GM15510 (cell line): ENCODE results near the gene GRAMD4.

Source experiments
- POLR2A ChIP-seq: IDR thresholded peaks from 3 replicates; pipeline ENCODE4 v1.6.1; 2011; ENCODE audit warnings: borderline replicate concordance; ENCODE audit not compliant: insufficient read length; ENCODE audit errors: extremely low read depth

Gene GRAMD4

DNA sequence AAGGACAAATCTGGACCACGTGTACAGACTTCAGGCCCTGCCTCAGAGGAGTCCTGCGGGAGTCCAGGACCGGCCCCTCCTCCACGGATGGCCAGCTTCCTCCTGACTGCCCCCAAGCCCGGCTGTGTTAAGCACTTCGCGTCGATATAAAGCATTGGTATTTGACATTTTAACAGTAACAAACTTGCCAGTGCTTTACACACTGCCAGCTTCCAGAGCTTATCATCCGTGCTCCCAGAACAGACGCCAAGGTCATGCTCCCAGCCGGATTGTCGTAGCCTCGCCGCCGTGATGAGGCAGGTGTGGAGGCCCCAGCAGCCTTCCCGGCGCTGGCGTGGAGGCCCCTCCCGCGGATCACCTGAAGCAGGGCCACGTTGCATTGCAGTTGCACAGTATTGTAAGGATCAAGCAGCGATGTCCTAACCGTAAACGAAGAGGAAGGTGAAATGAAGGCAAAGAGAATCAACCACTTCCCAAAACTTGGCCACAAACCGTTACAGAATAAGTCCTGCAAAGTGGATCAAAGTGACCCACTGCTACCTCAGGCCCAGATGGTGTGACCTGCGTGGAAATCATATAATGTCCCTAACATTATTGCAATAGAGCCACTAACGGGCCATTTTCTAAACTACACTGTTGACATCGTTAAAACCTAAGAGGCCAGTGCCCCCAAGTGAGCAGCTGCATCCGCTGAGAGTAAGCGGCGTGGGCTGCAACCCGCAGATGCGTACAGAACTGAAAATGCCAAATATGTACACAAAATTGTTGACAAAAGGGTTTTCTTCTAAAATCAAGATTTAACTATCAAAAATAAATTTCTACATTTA, 66.2 kb downstream of the GRAMD4 start:
- no peak for TF ChIP-seq POLR2A

- no peak for TF ChIP-seq POLR2A
These were observed 66.9 kb downstream of the GRAMD4 start for GRCh38 chr22:46687048-46687444.

GRCh38 chr22:46687460-46687859, 67.3 kb downstream of the GRAMD4 start:
- no peak for TF ChIP-seq POLR2A

DNA sequence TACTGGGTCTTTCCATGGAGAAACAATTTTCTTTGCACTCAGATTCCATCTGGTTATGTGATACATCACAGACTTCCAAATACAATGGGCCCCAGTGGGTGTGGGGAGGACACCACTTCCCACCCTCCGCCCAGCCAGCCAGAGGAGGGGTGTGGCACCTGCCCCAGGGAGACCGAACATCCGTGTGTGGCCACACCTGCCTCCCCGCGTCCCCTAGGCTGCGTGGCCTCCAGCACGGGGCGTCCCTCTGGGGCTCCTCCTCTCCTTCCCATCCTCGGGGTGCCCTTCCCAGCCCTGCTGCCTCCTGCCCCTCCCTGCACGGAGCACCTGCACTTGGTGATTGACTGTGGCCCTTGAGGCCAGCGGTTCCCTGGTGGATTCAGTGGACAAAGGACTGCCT, 68.8 kb downstream of the GRAMD4 start:
- no peak for TF ChIP-seq POLR2A

DNA sequence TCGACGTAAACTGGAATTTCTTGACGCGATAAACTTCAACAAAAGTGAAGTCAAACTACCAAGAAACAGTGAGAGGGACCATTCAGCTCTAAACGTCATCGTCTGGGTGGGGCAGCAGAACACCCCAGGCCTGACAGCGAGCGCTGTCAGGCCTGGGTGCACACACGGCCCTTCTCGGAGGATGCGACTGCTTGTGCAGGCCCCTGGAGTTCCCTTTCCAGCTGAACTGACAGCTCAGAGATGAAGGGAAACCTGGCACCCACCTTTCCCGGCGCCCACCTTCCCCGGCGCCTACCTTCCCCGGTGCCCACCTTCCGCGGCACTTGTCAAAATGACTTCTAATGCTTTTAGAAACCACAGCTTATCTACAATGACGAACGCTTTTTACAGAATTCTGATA, 70.0 kb downstream of the GRAMD4 start:
- no peak for TF ChIP-seq POLR2A

GRCh38 chr22:46691571-46691970, 71.4 kb downstream of the GRAMD4 start:
- TF ChIP-seq POLR2A = no peak

- TF ChIP-seq POLR2A = no peak
These were observed 73.6 kb downstream of the GRAMD4 start for GRCh38 chr22:46693634-46694415.

- no peak for TF ChIP-seq POLR2A
These were observed 74.4 kb downstream of the GRAMD4 start for GRCh38 chr22:46694416-46695170.

DNA sequence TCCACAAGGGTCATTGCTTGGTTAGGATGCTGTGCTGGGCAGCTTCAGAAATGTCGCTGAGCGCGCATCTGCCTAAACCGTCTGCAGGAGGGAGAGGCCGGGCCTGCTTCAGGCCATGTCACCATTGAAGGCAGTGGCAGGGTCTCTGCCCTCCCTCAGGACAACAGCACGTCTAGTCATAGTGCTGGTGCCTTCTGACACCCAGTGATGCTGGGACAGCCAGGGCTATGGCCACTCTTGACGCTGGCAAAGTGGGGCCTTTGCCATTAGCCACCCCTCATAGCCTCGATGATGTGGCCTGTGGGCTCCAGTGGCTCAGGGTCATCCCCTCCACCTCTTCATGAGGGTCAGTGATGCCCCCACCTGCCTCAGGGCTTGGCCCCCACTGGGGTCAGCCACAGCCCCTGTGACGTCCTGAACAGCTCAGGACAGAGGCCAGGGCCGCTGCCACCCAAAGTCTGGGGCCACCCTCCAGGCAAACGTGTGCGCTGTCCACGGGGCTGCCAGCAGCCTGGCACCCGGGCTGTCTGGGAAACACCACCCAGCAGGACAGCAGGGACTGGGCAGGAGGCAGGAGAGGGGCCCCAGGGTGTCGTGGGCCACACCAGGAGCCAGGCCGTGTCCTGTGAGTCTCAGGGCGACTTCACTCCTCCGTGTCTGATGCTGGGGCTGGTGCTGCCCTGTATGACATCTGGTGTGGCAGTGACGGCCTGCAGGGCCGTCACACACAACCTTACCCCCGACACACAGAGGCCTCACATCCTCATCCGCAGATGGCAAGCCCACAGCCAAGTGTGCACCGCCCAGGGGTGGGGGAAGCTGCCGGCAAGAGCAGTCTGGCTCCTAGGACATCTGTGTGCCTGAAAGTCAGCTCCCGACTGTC, 75.4 kb downstream of the GRAMD4 start:
- TF ChIP-seq POLR2A = no peak

DNA sequence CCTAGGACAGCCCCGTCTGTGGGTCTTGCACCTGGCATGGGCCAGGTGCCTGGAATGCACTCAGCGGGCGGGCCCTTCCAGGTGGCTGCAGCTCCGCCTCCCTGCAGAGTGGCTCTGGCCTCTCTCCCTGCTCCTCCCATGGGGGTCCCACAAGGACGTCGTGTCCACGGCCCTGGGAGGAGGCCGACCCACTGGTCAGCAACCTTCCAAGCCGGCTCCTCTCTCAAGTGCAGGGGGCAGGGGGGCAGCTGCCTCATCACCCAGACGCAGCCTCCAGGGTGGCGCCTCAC, 76.0 kb downstream of the GRAMD4 start:
- no peak for TF ChIP-seq POLR2A

- TF ChIP-seq POLR2A = no peak
These were observed 76.4 kb downstream of the GRAMD4 start for GRCh38 chr22:46696614-46697013.

- no peak for TF ChIP-seq POLR2A
These were observed 77.8 kb downstream of the GRAMD4 start for GRCh38 chr22:46697811-46698515.

DNA sequence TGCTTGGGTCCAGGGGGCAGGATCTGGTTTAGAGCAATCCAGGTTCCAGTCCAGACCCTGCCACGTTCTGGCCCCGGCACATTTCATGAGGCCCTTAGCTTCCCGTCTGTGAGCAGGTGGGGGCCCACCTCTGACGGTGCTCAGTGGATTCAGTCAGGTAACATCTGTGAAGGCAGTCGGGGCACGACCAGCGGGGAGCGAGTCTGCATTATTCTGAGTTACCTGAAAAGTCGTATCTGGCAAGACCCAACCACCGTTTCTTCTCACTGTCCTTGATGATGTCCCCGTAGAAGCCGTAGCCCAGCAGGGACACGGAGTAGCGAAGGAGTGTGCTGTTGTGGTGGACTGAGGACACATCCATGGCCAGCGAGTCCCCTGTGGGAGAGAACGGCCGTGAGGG, 78.9 kb downstream of the GRAMD4 start:
- no peak for TF ChIP-seq POLR2A

GRCh38 chr22:46701262-46701661, 81.1 kb downstream of the GRAMD4 start:
- TF ChIP-seq POLR2A = no peak

GRCh38 chr22:46703171-46703995, 83.2 kb downstream of the GRAMD4 start:
- no peak for TF ChIP-seq POLR2A
